Measurements from ENCODE around the gene CHID1.

CHID1 gene

GRCh38 chr11:888310-889212 is 22.0 kb downstream of the CHID1 start:
- no peak for DNase-seq (ENCODE audit: low read depth)

DNA sequence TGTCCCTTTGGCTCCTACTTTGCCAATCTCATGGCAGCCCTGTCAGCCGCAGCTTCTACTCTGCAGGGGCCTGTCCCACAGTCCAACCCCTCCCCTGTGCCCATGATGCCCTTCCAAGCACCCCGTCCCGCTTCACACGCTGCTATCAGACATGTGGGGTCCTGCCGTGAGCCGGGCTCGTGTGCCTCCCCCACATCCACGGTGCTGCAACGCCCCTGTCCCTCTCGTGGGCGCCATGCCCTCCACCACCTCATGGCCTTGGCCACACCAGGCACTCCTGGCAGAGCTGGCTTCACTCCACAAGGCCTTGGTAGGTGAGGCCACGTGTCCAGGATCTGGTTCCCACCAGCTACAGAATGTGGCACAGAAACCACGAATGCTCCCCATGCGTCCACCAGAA is 23.0 kb downstream of the CHID1 start:
- no peak for DNase-seq (ENCODE audit: low read depth)

DNA sequence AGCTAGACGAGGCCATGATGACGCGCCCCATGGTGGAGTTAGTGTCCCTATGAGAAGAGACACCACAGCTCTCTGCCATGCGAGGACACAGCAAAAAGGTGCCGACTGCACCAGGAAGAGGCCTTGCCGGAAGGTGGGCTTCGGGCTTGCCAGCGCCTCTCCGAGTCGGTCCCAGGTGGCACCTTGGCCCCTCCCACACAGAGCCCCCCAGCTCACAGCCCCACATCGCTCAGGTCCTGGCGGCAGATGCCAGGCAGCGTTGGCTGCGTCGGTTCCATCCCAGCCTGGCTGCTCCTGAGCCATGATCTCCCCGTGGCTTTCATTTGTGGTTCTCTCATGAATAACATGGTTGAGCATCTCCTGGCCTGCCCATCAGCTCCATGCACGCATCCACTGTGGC is 24.0 kb downstream of the CHID1 start:
- DNase-seq (ENCODE audit: low read depth): no peak

DNA sequence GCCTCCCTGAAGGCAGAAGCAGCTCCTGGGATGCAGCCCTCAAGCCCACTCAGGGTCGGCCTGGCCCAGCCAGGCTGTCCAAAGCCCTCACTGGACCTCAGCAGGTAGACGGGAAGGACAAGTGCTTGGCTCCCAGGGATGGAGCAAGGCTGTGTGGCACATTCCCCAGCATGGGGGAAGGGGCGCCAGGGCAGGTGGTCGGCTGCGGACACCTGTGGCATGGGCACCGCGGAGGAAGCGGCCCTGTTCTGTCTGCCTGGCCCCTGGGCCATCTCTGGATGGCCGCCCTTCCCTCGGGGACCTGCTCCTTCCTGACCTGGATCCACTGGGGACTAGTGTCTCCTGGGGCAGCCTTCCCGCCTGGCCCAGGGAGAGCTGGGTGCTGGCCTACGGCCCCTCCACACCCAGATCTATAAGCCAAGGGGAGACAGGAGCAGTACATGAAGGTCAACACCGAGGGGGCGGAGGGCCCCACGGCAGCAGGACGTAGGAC is 26.0 kb downstream of the CHID1 start:
- DNase-seq (ENCODE audit: low read depth): no peak

DNA sequence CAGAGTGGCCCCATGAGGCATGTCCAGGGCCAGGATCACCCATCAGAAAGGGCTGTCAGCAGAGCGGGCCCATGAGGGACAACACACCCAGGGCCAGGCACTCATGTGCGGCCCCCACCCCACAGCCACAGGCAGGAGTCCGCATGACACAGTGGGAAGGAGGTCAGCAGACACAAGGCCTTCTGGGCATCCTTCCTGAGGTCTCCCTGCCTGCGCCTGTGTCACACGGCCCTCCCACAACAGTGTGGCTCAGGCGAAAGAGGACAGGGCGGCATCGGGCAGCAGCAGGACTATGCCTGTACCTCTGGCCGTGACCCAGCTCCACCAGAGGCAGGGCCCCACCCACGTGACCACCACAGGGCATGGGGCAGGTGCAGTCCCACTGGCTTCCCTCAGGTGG is 27.1 kb downstream of the CHID1 start:
- DNase-seq (ENCODE audit: low read depth): no peak

GRCh38 chr11:882596-882995 is 28.0 kb downstream of the CHID1 start:
- DNase-seq (ENCODE audit: low read depth): no peak

- no peak for DNase-seq (ENCODE audit: low read depth)
These were observed 30.2 kb downstream of the CHID1 start for GRCh38 chr11:880447-880846.

GRCh38 chr11:877565-877964 is 33.0 kb downstream of the CHID1 start:
- peak; percentile 37 for DNase-seq (ENCODE audit: low read depth)

- no peak for DNase-seq (ENCODE audit: low read depth)
These were observed 34.1 kb downstream of the CHID1 start for GRCh38 chr11:876545-876944.

DNA sequence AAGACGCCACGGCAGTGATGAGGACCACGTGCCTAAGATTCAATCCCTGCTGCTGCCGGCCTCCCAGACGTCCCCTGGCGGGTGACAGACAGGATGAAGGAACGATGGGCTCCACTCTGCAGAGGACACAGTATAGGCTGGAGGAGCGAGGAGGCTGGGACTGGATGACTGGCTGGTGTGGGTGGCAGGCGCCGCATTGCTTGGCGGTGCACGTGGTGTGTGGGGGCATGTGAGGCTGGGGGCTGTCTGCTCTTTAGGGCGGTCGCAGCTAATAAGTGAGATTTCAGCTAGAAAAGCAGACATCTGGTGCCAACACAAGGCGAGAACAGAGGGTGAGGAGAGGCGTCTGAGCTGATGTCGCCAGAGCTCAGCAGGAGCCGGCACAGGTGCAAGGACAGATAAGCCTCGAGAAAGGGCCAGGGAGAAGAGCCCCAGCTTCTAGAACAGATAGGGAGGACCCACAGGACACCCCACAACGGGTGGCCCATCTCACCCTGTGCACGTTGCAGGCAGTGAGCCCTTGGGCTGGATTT is 34.8 kb downstream of the CHID1 start:
- DNase-seq (ENCODE audit: low read depth): no peak

GRCh38 chr11:875203-875602 is 35.4 kb downstream of the CHID1 start:
- no peak for DNase-seq (ENCODE audit: low read depth)

DNA sequence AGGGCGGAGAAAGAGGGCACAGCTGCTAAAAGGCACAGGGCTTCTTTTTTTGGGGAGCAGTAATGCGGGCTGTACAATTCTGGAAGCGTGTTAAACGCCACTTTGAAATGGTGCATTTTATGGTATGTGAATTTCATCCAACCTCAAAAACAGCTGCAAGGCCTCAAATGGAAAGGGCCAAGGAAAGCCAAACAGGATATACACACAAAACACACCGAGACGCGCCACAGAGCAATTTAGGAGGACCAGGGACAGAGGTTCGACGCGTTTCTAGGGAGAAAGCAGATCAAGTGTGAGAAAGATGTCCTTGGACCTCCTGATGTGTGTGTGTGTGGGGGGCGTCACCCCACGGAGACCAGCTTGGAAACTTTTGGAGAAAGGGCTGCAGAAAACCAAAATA is 36.9 kb downstream of the CHID1 start:
- DNase-seq (ENCODE audit: low read depth): no peak

DNA sequence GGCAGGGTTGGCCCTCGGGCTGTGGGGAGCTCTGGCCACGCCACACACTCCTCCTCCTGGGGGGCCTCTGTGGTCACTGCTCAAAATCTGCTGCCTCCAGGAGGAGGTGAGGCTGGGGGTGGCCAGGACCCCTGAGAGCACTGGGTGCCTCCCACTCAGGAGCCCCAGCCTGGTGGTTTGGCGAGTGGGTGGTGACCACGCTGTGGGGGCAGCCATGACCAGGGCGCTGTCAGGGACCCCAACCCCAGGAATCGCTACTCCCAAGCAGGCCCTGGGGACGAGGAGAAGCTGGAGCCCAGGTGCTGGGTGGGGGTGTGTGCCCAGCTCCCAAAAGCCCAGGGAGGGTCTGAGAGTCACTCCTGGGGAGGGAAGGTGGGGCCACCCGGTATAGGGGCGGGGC is 37.8 kb downstream of the CHID1 start:
- DNase-seq (ENCODE audit: low read depth): no peak

- DNase-seq (ENCODE audit: low read depth): no peak
These were observed 39.1 kb downstream of the CHID1 start for GRCh38 chr11:871472-871871.

GRCh38 chr11:870418-870817 is 40.2 kb downstream of the CHID1 start:
- no peak for DNase-seq (ENCODE audit: low read depth)

- DNase-seq (ENCODE audit: low read depth): no peak
These were observed 40.5 kb downstream of the CHID1 start for GRCh38 chr11:870127-870413.

DNA sequence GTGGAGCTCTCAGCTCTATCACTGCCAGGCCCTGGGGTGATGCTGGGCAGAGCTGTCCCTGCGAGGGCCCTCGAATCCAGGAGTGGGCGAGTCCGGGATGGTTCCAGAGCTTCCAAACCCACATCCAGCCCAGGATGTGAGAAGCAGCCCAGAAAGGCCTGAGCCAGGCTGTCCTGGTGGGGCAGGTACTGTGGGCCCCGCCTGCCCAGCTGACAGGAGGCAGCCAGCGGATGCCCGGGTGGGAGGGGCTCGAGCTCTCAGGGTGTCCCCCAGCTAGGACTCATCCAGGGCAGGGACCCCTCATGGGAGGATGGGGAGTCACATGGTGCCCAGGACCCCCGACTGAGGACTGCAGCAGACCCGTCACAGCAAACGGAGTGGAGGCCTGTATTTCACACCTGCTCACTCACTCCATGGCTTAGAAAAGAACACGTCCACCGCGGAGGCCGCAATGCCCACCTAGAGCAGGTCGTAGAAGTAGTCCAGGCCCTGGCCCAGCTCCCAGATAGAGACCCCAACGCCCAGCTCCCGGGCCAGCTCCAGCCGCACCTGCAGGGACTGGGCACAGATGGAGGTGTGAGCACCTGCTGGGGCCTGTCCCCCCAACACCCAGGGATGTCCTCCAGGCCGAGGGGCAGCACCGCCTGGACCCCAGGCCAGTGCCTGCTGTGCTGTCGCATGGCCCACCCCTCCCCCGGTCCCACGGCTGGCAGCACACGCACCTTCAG is 41.0 kb downstream of the CHID1 start:
- no peak for DNase-seq (ENCODE audit: low read depth)

DNA sequence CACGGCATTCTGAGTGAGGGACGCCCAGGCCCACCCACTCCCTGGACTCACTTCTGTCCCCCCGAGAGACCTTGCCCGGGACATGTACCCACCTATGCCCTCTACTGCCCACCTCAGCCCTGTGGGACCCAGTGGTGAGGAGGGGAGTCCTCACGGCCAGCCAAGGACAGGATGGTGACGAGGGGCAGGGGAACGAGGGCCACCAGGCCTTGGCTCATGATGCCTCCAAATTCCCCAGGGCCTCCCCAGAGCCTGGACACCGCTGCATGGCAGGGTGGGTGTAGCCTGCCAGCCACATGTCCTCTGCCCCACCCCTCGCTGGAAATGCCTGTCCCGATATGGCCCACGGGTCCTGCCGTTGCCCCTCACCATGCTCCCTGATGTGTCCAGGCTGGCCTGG is 41.8 kb downstream of the CHID1 start:
- no peak for DNase-seq (ENCODE audit: low read depth)

GRCh38 chr11:868394-868793 is 42.2 kb downstream of the CHID1 start:
- DNase-seq (ENCODE audit: low read depth): no peak

- no peak for DNase-seq (ENCODE audit: low read depth)
These were observed 42.7 kb downstream of the CHID1 start for GRCh38 chr11:867856-868358.

DNA sequence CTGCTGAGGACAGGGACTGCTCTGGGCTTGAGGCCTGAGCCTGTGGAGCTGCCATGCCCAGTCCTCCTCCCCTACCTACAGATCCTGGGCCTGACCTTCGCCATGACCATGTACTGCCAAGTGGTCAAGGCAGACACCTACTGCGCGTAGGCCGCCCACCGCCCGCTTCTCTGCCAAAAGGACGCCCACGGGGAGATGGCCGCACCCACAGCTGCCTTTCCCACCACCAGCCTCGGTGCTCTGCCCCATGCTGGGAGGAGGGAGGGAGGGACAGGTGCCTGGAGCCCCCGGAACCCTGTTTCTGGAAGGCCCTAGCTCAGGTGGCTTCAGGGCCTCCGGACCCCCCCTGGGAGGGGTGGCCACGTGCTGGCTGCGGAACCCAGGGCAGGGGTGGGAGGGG is 44.1 kb downstream of the CHID1 start:
- DNase-seq (ENCODE audit: low read depth): no peak

DNA sequence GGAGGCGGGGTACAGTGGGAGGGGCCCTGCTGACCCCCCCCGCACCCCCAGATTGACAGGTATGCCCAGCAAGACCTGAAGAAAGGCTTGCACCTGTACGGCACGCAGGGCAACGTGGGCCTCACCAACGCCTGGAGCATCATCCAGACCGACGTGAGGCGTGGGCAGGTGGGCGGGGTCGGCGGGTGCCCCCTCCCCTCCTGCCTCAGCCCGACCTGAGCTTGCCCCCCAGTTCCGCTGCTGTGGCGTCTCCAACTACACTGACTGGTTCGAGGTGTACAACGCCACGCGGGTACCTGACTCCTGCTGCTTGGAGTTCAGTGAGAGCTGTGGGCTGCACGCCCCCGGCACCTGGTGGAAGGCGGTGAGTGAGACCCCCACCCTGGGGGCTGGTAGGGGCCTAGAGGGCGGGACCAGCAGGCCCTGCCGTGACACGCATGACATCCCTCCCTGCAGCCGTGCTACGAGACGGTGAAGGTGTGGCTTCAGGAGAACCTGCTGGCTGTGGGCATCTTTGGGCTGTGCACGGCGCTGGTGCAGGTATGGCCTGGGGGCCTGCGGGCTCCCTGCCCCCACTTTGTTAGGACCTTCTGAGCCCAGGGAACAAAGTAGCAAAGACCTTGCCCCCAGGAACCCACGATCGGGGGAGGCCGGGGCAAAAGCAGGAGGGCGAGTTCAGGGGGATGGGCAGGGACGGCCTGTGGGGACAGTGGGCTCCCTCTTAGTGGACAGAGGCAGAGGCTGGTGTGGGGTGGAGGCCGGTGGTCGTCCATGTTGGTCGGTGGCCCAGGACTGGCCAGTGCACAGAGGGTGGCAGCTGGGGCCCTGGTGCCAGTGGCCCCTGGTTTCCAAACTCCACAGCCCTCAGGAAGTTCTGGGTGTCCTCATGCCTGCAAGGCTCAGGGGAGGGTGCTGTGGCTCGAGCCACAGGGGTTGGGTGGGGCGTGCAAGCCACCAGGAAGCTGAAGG is 44.9 kb downstream of the CHID1 start:
- no peak for DNase-seq (ENCODE audit: low read depth)
